ENCODE data around the gene ARHGEF11.

Gene ARHGEF11

DNA sequence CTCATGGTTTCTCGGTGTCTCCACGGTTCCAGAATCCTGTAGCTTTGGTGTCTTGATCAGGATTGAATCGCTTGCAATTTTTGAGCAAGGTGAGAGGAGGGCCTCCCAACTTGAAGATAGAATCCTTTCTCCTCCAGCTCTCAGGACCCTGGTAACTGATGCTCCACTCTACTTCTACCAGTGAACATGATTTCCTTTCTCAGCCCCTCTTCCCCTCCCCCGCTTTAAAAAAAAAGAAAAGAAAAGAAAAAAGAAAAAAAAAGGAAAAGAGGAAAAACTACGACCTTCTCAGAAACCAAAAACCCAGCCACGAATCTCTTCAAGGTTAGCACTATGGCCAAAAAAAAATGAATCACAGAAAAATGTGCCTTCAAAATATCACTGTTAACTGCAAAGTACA is 1.2 kb downstream of the ARHGEF11 start:
- no peaks in the 10 kb centered on the region for H3K36me3 ChIP-seq (ENCODE audit: control insufficient read depth, low read length)
- no peaks in the 10 kb centered on the region for H4K20me1 ChIP-seq (ENCODE audit: control insufficient read depth, insufficient read depth, low read depth, low read length)
- H3K27me3 ChIP-seq (ENCODE audit: control insufficient read depth, low read length): peaks cover 8% of the 10 kb centered on the region
- no peaks in the 10 kb centered on the region for H3K9me2 ChIP-seq (replicated peaks; ENCODE audit: control insufficient read depth, low read length)
- H3K9me3 ChIP-seq (ENCODE audit: control insufficient read depth, insufficient read depth, low read length): no peaks in the 10 kb centered on the region
- H3K4me2 ChIP-seq (ENCODE audit: low read length): peak overlapping the region; percentile 72
- TF ChIP-seq, protein P1, sequence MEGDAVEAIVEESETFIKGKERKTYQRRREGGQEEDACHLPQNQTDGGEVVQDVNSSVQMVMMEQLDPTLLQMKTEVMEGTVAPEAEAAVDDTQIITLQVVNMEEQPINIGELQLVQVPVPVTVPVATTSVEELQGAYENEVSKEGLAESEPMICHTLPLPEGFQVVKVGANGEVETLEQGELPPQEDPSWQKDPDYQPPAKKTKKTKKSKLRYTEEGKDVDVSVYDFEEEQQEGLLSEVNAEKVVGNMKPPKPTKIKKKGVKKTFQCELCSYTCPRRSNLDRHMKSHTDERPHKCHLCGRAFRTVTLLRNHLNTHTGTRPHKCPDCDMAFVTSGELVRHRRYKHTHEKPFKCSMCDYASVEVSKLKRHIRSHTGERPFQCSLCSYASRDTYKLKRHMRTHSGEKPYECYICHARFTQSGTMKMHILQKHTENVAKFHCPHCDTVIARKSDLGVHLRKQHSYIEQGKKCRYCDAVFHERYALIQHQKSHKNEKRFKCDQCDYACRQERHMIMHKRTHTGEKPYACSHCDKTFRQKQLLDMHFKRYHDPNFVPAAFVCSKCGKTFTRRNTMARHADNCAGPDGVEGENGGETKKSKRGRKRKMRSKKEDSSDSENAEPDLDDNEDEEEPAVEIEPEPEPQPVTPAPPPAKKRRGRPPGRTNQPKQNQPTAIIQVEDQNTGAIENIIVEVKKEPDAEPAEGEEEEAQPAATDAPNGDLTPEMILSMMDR (IDR thresholded peaks at IDR 0.05; ENCODE audit: low read depth, low read length, poor library complexity, severe bottlenecking): no peak
- TF ChIP-seq EZH2phosphoT487 (IDR thresholded peaks at IDR 0.05; ENCODE audit: borderline replicate concordance, low read length): no peak
- peaks cover 22% of the 10 kb centered on the region for H3K4me1 ChIP-seq (ENCODE audit: control insufficient read depth, low read length)
- peak overlapping the region; percentile 72 for H3K4me3 ChIP-seq (ENCODE audit: low read length)
- 0 out of 2 replicates have a peak, but pooled peaks cover 5% of the 10 kb centered on the region for H3F3A ChIP-seq (ENCODE audit: control insufficient read depth, insufficient read depth)
- H3K27ac ChIP-seq (ENCODE audit: low read depth, low read length): no peak overlapping the region
- peaks cover 21% of the 10 kb centered on the region for H3K79me2 ChIP-seq (ENCODE audit: control insufficient read depth, low read length)

- peaks cover 8% of the 10 kb centered on the region for H3K27me3 ChIP-seq (ENCODE audit: control insufficient read depth, low read length)
- H3K9me3 ChIP-seq (ENCODE audit: control insufficient read depth, insufficient read depth, low read length): no peaks in the 10 kb centered on the region
- TF ChIP-seq, protein P1 (IDR thresholded peaks at IDR 0.05; ENCODE audit: low read depth, low read length, poor library complexity, severe bottlenecking): no peak
- no peak for TF ChIP-seq EZH2phosphoT487 (IDR thresholded peaks at IDR 0.05; ENCODE audit: borderline replicate concordance, low read length)
- H3F3A ChIP-seq (ENCODE audit: control insufficient read depth, insufficient read depth): 0 out of 2 replicates have a peak, but pooled peaks cover 5% of the 10 kb centered on the region
- peak overlapping the region; percentile 72 for H3K4me3 ChIP-seq (ENCODE audit: low read length)
- peaks cover 24% of the 10 kb centered on the region for H3K79me2 ChIP-seq (ENCODE audit: control insufficient read depth, low read length)
- H3K4me2 ChIP-seq (ENCODE audit: low read length): peak overlapping the region; percentile 72
- H3K27ac ChIP-seq (ENCODE audit: low read depth, low read length): no peak overlapping the region
- H4K20me1 ChIP-seq (ENCODE audit: control insufficient read depth, insufficient read depth, low read depth, low read length): no peaks in the 10 kb centered on the region
- H3K9me2 ChIP-seq (replicated peaks; ENCODE audit: control insufficient read depth, low read length): no peaks in the 10 kb centered on the region
- peaks cover 22% of the 10 kb centered on the region for H3K4me1 ChIP-seq (ENCODE audit: control insufficient read depth, low read length)
- no peaks in the 10 kb centered on the region for H3K36me3 ChIP-seq (ENCODE audit: control insufficient read depth, low read length)
Observed at GRCh38 chr1:157043685-157044084, 1.9 kb downstream of the ARHGEF11 start.

GRCh38 chr1:157042846-157043245 is 2.7 kb downstream of the ARHGEF11 start:
- Histone ChIP-seq H3K79me2 (ENCODE audit: control insufficient read depth, low read length) (peaks cover 24% of the 10 kb centered on the region), H3K27me3 (ENCODE audit: control insufficient read depth, low read length) (peaks cover 8% of the 10 kb centered on the region), H3K36me3 (ENCODE audit: control insufficient read depth, low read length) (no peaks in the 10 kb centered on the region), H3K9me3 (ENCODE audit: control insufficient read depth, insufficient read depth, low read length) (no peaks in the 10 kb centered on the region), H3K4me1 (ENCODE audit: control insufficient read depth, low read length) (peaks cover 22% of the 10 kb centered on the region), H3K4me3 (ENCODE audit: low read length) (0 out of 2 replicates have a peak overlapping the region, but pooled peaks have one; percentile 72), H3K4me2 (ENCODE audit: low read length) (peak overlapping the region; percentile 72), H3K9me2 (replicated peaks; ENCODE audit: control insufficient read depth, low read length) (no peaks in the 10 kb centered on the region), H3F3A (ENCODE audit: control insufficient read depth, insufficient read depth) (no peaks in the 10 kb centered on the region), H3K27ac (ENCODE audit: low read depth, low read length) (no peak overlapping the region), H4K20me1 (ENCODE audit: control insufficient read depth, insufficient read depth, low read depth, low read length) (0 out of 2 replicates have a peak, but pooled peaks cover 3% of the 10 kb centered on the region)
- TF ChIP-seq, protein P1 (IDR thresholded peaks at IDR 0.05; ENCODE audit: low read depth, low read length, poor library complexity, severe bottlenecking): no peak
- no peak for TF ChIP-seq EZH2phosphoT487 (IDR thresholded peaks at IDR 0.05; ENCODE audit: borderline replicate concordance, low read length)

Measured in DOHH2 (cell line).